NCI-H748 treated with DMSO at 0.1 percent for 48 hours (cell line): Measurements from ENCODE around the gene SLA2.

Source experiments
- DNase-seq: peaks from one replicate; lab custom pipeline; 2025; lab: John Stamatoyannopoulos, UW

Gene SLA2

DNA sequence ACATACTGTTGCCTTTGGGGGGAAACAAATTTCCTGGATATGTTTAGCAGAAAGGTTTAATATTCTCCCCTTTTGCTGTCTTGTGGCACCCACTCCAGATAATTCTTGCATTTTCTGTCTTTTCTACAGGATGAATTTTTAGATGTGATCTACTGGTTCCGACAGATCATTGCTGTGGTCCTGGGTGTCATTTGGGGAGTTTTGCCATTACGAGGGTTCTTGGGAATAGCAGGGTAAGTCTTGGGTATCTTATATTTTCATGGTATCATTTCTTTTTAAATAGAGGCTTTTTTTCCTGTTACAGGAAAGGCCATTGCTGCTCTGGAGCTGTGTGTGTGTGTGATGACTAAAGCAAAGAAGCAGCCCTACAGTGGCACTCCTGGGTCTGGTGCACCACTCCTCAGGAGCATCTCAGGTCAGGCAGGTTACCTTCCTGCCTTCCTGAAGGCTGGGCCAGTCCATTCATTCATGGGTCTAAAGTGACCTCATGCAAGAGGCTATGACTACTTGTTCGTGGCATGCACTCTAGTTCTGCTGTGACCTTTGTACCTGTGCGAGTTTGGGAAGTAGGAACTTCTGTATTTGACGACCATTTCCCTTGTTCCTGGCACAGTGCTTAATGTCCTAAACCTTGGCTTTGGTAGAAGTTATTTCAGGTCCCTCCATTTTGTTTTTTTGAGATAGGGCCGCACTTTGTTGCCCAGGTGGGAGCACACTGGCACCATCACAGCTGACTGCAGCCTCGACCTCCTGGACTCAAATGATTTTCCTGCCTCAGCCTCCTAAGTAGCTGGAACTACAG, 38.2 kb downstream of the SLA2 start:
- DNase-seq, result no peak

- no peak for DNase-seq
Measured at GRCh38 chr20:36606158-36607066, 39.6 kb downstream of the SLA2 start.

DNA sequence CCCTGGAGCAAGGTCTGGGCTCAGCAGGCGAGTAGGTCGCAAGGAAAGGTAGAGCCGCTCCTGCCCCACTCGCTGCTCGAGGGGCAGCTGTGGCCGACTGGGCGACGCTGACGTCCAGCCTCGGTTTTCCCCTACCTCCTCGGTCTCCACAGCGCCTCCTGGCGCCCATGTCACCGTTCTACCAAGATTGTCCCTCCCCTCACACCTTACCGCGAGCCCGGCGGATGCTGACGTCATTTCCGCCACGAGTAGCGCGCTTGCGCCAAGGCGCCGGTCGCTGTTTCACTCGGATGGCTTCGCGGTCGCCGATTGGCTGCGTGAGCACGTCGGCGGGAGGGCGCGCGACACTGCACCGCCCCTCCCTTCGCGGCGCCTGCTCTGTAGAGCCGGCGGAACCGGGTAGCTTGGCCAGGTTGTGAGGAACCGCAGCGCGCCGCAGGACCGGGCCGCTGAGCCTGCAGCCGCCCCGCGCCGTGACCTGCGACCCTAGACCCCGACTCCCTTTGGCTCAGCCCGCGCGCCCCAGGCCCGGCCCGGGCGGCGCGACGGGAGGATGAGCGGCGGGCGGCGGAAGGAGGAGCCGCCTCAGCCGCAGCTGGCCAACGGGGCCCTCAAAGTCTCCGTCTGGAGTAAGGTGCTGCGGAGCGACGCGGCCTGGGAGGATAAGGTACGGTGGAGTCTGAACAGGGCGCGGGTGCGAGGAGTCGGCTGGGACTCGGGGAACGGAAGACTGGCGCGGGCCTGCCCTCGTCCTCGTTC, 40.4 kb downstream of the SLA2 start, which contains the start of gene RAB5IF:
TSS of gene RAB5IF (plus strand) at position 381 of the 759 bp plus-strand sequence. CDS start at position 554, 173 bp downstream.
- DNase-seq, result peak; percentile 93

DNA sequence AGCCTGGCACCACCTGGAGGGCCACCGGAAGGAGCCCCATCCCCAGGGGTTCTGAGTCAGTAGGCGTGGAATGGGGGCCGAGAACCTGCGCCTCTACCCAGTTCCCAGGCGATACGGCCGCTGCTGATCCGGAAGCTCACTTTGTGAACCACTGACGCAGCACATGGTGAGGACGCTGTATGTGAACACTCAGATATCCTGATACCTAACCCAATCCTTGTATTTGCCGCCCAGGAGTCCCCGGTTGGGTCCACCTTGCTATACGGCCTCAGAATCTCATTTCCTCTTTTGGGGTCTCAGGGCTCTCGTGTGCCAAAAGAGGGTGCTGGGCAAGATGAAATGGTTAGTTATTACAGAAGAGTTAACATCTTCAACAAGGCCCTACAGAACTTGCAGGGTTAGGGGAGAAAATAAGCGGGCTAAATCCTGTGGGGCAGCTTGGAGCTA, 41.0 kb downstream of the SLA2 start:
- no peak for DNase-seq

- DNase-seq, result no peak
Measured at GRCh38 chr20:36601540-36601939, 44.5 kb downstream of the SLA2 start.

GRCh38 chr20:36599912-36600345, 46.1 kb downstream of the SLA2 start:
- DNase-seq, result no peak

GRCh38 chr20:36593347-36593929, 52.6 kb downstream of the SLA2 start:
- DNase-seq, result no peak

- peak; percentile 8 for DNase-seq
Measured at GRCh38 chr20:36591854-36592641, 53.9 kb downstream of the SLA2 start.

GRCh38 chr20:36591281-36591680, 54.7 kb downstream of the SLA2 start:
- no peak for DNase-seq

- no peak for DNase-seq
Measured at GRCh38 chr20:36587388-36588070, 58.5 kb downstream of the SLA2 start.

- no peak for DNase-seq
Measured at GRCh38 chr20:36585410-36586125, 60.4 kb downstream of the SLA2 start.

DNA sequence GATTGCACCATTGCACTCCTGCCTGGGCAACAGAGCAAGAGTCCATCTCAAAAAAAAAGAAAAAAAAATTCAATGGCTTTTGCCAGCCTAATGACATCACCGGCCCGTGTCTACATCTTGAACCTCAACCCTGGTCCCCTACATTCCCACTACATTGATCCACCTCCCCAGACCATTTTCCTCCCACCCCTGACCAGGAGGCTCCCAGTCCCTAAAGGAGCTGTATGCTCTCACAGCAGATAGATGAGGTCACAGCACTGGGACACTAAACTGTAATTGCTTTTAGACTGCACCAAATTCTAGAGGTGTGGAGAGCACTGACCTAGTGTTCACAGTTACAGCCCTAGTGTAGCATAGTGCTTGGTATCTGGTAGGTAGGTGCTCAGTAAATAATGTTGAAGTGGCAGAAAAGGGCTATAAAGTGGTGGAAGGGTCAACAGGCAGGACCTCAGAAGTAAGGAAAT, 61.9 kb downstream of the SLA2 start:
- DNase-seq, result no peak

DNA sequence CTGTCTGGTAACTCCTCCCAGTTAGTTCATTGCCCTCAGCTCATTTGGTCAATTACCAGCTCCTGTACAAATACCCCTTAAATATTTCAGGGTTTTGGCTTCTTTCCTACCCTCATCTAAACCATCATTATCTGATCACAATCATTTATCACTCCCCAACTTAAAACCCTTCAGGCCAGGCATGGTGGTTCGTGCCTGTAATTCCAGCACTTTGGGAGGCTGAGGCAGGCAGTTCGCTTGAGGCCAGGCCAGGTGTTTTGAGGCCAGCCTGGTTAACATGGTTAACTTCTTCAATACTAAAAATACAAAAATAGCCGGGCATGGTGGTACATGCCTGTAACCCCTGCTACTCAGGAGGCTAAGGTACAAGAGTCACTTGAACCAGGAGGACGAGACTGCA, 63.2 kb downstream of the SLA2 start:
- DNase-seq, result no peak

DNA sequence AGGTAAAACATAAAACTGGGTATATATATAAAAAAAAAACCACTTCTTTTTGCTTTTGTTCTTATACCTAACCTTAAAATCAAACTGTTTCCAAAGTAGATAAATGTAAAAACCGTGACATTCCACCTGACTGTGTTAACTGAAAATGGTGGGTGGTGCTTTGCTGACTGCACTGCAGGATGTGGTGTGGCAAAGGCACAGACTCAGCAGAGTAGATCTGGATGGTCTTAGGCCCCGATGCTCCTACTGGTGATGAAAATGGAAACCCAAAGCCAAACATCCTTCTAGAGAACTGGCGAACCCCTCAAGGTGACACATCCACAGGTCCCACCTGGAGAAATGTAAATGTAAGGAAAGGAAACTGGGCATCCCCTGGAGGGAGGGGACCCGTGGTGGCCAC, 63.7 kb downstream of the SLA2 start:
- no peak for DNase-seq

DNA sequence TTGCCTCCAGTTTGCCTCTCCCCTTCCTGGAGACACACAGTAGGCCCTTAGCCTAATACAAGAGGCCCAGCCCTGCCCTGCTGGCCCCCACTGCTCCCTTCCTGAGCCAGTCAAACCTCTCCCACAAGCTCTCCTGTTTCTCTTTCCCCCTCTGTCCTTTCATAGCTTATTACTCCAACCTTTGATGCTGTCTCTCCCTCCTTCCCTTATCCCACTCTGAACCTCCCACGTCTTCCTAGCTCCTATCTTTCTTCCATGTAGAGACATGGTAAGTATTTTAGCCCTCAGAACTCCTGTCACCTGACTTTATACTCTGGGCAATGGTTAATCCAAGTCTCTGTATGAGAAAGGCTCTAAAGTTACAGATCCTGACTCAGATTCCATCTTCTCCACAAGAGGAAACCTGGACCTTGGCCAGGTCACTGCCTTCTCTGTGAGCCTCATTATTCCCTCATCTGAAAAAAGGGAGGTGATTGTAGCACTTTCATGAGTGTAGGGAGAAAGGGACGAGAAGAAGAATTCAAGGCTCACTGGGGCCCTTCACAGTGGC, 65.9 kb downstream of the SLA2 start:
- DNase-seq, result no peak

- DNase-seq, result no peak
Measured at GRCh38 chr20:36578356-36579041, 67.5 kb downstream of the SLA2 start.

DNA sequence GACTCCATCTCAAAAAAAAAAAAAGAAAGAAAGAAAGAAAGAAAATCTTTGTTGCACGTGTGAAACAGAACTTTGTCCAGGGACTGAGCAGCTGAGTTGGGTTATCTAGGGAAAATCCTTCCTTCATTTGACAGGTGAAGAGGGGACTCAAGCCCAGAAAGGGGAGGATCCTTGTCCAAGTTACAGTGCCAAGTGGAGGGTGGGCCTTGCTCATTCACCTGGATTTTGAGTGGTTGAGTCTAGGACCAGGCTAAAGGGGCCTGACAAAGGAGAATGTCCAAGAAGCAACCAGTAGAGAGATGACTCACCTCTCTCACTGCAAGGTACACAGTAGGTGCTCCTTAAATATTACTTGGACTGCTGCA, 69.9 kb downstream of the SLA2 start:
- no peak for DNase-seq

- DNase-seq, result peak; percentile 29
Measured at GRCh38 chr20:36574366-36575135, 71.4 kb downstream of the SLA2 start.
